Measurements from ENCODE around the gene HORMAD2. TPM values are rescaled to one million over a fixed set of nuclear protein-coding genes. Genes with fewer than 3 reads are reported as not detected.
"Not testable (repeated sequence)": the region's sequence is repeated elsewhere in the genome, so short reads cannot be mapped to it uniquely, and the experiment has no call there.

Gene HORMAD2
- total RNA-seq, 2 donors from 2014 or later = 6.9 TPM; not detected in 1

- WGBS = 61% methylated on average over 12 of the region's 12 CpGs
- Histone ChIP-seq H3K36me3 (no peaks in the 10 kb centered on the region), H3K4me3 (no peak overlapping the region), H3K27ac (no peak overlapping the region), H3K27me3 (replicated peaks; ENCODE audit: insufficient read depth) (no peaks in the 10 kb centered on the region), H3K9me3 (no peaks in the 10 kb centered on the region), H3K4me1 (replicated peaks) (no peaks in the 10 kb centered on the region)
- TF ChIP-seq POLR2A (IDR thresholded peaks at IDR 0.05) = no peak
- no peak for TF ChIP-seq CTCF (IDR thresholded peaks at IDR 0.05)
- no peak for TF ChIP-seq POLR2AphosphoS5 (IDR thresholded peaks at IDR 0.05)
- intact Hi-C loops (cut with DNase I) = no loop called here
- DNase-seq (ENCODE audit: low spot score) = no peak
These were observed 134.6 kb downstream of the HORMAD2 start for GRCh38 chr22:30214703-30215407.

- 96% methylated on average over 3 of the region's 3 CpGs for WGBS
- H3K36me3 ChIP-seq; H3K9me3 ChIP-seq; intact Hi-C loops (cut with DNase I); H3K4me1 ChIP-seq (replicated peaks); DNase-seq (ENCODE audit: low spot score); H3K4me3 ChIP-seq; H3K27ac ChIP-seq; H3K27me3 ChIP-seq (replicated peaks; ENCODE audit: insufficient read depth): not testable (repeated sequence)
These were observed 136.0 kb downstream of the HORMAD2 start for GRCh38 chr22:30216272-30216671.

- TF ChIP-seq CTCF (IDR thresholded peaks at IDR 0.05) (no peak), POLR2A (IDR thresholded peaks at IDR 0.05) (no peak), POLR2AphosphoS5 (IDR thresholded peaks at IDR 0.05) (no peak)
These were observed 136.4 kb downstream of the HORMAD2 start for GRCh38 chr22:30216710-30217109.

GRCh38 chr22:30217698-30218560, 137.7 kb downstream of the HORMAD2 start:
- DNase-seq (ENCODE audit: low spot score) = no peak
- Histone ChIP-seq H3K27ac (no peak overlapping the region), H3K4me3 (no peak overlapping the region), H3K4me1 (replicated peaks) (no peaks in the 10 kb centered on the region), H3K27me3 (replicated peaks; ENCODE audit: insufficient read depth) (no peaks in the 10 kb centered on the region), H3K36me3 (no peaks in the 10 kb centered on the region), H3K9me3 (no peaks in the 10 kb centered on the region)
- intact Hi-C loops (cut with DNase I) = no loop called here
- TF ChIP-seq CTCF (IDR thresholded peaks at IDR 0.05) (no peak), POLR2AphosphoS5 (IDR thresholded peaks at IDR 0.05) (no peak), POLR2A (IDR thresholded peaks at IDR 0.05) (no peak)
- 63% methylated on average over 23 of the region's 23 CpGs for WGBS

More at GRCh38 chr22:30216710-30217109, 136.4 kb downstream of the HORMAD2 start:
- no peaks in the 10 kb centered on the region for H3K36me3 ChIP-seq
- intact Hi-C loops (cut with DNase I) = no loop called here
- H3K9me3 ChIP-seq = no peaks in the 10 kb centered on the region
- H3K27me3 ChIP-seq (replicated peaks; ENCODE audit: insufficient read depth) = no peaks in the 10 kb centered on the region
- H3K4me3 ChIP-seq = no peak overlapping the region
- no peak for DNase-seq (ENCODE audit: low spot score)
- H3K4me1 ChIP-seq (replicated peaks) = no peaks in the 10 kb centered on the region
- 88% methylated on average over 10 of the region's 10 CpGs for WGBS
- H3K27ac ChIP-seq = no peak overlapping the region

GRCh38 chr22:30219049-30219654, 138.9 kb downstream of the HORMAD2 start:
- Histone ChIP-seq H3K36me3 (no peaks in the 10 kb centered on the region), H3K27ac (no peak overlapping the region), H3K27me3 (replicated peaks; ENCODE audit: insufficient read depth) (no peaks in the 10 kb centered on the region), H3K4me1 (replicated peaks) (no peaks in the 10 kb centered on the region), H3K4me3 (no peak overlapping the region), H3K9me3 (no peaks in the 10 kb centered on the region)
- no peak for DNase-seq (ENCODE audit: low spot score)
- intact Hi-C loops (cut with DNase I) = no loop called here
- WGBS = 92% methylated on average over 8 of the region's 8 CpGs
- no peak for TF ChIP-seq CTCF (IDR thresholded peaks at IDR 0.05)
- TF ChIP-seq POLR2AphosphoS5 (IDR thresholded peaks at IDR 0.05) = no peak
- no peak for TF ChIP-seq POLR2A (IDR thresholded peaks at IDR 0.05)

Data from prostate gland (tissue), 2 donors.